ENCODE data around the gene NDNF.

DNA sequence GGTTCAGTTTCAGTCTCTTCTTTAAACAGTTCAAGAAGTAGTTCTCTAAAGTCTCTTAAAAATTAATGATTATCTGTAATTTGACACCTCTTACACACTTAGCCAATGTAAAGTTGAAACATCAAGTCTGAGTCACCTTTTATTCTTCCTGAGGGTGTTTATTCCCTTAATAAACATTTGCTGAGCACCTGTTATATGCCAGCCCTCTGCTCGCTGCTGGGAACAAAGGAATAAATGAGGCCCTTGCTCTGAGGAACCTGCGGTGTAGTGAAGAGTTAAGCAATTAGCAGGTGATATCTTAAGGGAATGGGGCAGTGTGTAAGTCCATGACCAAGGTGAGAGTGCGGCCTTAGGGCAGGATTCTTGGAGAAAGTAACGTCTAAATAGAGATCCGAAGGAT lies 5.2 kb upstream of the NDNF start:
- TF ChIP-seq, protein P1, sequence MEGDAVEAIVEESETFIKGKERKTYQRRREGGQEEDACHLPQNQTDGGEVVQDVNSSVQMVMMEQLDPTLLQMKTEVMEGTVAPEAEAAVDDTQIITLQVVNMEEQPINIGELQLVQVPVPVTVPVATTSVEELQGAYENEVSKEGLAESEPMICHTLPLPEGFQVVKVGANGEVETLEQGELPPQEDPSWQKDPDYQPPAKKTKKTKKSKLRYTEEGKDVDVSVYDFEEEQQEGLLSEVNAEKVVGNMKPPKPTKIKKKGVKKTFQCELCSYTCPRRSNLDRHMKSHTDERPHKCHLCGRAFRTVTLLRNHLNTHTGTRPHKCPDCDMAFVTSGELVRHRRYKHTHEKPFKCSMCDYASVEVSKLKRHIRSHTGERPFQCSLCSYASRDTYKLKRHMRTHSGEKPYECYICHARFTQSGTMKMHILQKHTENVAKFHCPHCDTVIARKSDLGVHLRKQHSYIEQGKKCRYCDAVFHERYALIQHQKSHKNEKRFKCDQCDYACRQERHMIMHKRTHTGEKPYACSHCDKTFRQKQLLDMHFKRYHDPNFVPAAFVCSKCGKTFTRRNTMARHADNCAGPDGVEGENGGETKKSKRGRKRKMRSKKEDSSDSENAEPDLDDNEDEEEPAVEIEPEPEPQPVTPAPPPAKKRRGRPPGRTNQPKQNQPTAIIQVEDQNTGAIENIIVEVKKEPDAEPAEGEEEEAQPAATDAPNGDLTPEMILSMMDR (IDR thresholded peaks at IDR 0.05): no peak
- no peak for TF ChIP-seq POLR2A (IDR thresholded peaks at IDR 0.05)
- TF ChIP-seq EP300 (IDR thresholded peaks at IDR 0.05): no peak

Measured in sigmoid colon (tissue), 4 donors.